Measurements from ENCODE around the gene SNAI3. TPM values are rescaled to one million over a fixed set of nuclear protein-coding genes. Genes with fewer than 3 reads are reported as not detected.

SNAI3 gene
- total and polyA plus RNA-seq, 9 of the 15 experiments (the other 6 are each of a cell fraction or from before 2014, with no cell fraction given) = 0.04 to 4.1 (median 0.80) TPM; not detected in 1

DNA sequence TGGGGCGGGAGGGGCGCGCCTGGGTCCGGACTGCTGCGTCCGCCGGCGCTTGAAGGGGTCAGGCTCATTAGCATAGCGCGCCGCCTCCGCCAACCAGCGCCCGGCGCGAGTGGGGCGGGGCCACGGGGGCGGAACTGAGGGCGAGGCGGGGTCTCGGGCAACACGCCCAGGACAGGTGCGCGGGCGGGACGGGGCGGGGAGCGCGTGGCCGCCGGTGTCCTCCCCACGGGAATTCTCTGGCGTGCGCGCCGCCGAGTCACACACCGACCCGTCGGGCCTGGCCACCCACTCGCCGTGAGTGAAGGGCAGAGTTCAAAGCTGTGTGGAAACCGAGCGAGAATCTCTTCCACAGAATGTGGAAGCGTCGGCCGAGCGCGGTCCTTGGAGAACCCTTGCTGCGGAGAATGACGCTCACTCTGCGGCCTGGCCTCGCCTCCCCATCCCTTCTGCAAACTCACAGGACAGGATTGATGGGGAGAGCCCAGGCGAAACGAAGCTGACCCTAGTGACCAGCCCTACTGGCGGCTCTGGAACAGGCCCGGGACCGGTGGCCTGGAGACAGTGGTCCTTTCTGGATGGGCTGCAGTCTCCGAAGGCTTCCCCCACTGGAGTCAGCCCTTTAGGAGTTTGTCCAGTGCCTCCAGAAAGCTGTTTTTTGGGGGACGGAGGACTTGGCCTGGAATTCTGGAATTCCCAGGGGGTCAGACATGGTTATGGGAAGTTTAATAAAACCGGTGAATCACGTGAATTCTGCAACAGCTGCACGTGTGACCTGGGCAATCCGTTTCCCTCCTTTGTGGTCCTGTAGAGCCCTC is at the start of gene SNAI3 (continued):
- TF ChIP-seq CCNT2 (IDR thresholded peaks at IDR 0.05; ENCODE audit: borderline replicate concordance, extremely low read depth, insufficient read length, low read depth, low read length) = peak; percentile 79
- peak; percentile 62 for TF ChIP-seq POLR2AphosphoS5 (IDR thresholded peaks at IDR 0.05; ENCODE audit: control insufficient read depth, insufficient read depth, low read depth, low read length)
- peak; percentile 75; the same call in 1 of the 2 replicates for TF ChIP-seq SAFB (IDR thresholded peaks at IDR 0.05; ENCODE audit: borderline replicate concordance, low read depth, low read length)
- TF ChIP-seq SRSF7 (optimal IDR thresholded peaks at IDR 0.05; ENCODE audit: low read depth, low read length) = no peak
- 0 out of 2 replicates have a peak, but pooled peaks have one; percentile 46 for TF ChIP-seq HLTF (IDR thresholded peaks at IDR 0.05)
- TF ChIP-seq, protein P1, sequence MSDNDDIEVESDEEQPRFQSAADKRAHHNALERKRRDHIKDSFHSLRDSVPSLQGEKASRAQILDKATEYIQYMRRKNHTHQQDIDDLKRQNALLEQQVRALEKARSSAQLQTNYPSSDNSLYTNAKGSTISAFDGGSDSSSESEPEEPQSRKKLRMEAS (CRISPR knock-in tag; IDR thresholded peaks at IDR 0.05) = peak; percentile 87
- TF ChIP-seq PTTG1 (tag; IDR thresholded peaks at IDR 0.05; ENCODE audit: low read depth) = no peak
- peak in 1 of 2 experiments; percentile 13; a peak in 2 of 4 replicates for TF ChIP-seq MAZ (CRISPR knock-in tag; conservative IDR thresholded peaks at IDR 0.05 in 1 of 2, IDR thresholded peaks at IDR 0.05 in 1 of 2)
- TF ChIP-seq MED1 (CRISPR knock-in tag; IDR thresholded peaks at IDR 0.05; ENCODE audit: borderline replicate concordance) = no peak
- peak; percentile 43; the same call in 1 of the 2 replicates for TF ChIP-seq RB1 (IDR thresholded peaks at IDR 0.05; ENCODE audit: low read depth)
- 0 out of 2 replicates have a peak, but pooled peaks have one; percentile 28 for TF ChIP-seq MXI1 (IDR thresholded peaks at IDR 0.05; ENCODE audit: low read depth, low read length)
- TF ChIP-seq ATF7 (IDR thresholded peaks at IDR 0.05) = peak; percentile 53; the same call in 1 of the 2 replicates
- TF ChIP-seq, protein P2, sequence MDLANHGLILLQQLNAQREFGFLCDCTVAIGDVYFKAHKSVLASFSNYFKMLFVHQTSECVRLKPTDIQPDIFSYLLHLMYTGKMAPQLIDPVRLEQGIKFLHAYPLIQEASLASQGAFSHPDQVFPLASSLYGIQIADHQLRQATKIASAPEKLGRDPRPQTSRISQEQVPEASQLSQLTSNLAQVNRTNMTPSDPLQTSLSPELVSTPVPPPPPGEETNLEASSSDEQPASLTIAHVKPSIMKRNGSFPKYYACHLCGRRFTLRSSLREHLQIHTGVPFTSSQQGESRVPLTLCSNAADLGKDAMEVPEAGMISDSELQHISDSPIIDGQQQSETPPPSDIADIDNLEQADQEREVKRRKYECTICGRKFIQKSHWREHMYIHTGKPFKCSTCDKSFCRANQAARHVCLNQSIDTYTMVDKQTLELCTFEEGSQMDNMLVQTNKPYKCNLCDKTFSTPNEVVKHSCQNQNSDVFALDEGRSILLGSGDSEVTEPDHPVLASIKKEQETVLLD (IDR thresholded peaks at IDR 0.05) = peak; percentile 52; the same call in 1 of the 2 replicates
- no peak for TF ChIP-seq GABPA (tag; conservative IDR thresholded peaks at IDR 0.05; ENCODE audit: low read depth)
- 0 out of 2 replicates have a peak, but pooled peaks have one; percentile 25 for TF ChIP-seq SOX6 (IDR thresholded peaks at IDR 0.05)
- TF ChIP-seq, protein P3, sequence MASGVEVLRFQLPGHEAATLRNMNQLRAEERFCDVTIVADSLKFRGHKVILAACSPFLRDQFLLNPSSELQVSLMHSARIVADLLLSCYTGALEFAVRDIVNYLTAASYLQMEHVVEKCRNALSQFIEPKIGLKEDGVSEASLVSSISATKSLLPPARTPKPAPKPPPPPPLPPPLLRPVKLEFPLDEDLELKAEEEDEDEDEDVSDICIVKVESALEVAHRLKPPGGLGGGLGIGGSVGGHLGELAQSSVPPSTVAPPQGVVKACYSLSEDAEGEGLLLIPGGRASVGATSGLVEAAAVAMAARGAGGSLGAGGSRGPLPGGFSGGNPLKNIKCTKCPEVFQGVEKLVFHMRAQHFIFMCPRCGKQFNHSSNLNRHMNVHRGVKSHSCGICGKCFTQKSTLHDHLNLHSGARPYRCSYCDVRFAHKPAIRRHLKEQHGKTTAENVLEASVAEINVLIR (CRISPR knock-in tag; IDR thresholded peaks at IDR 0.05) = no peak
- TF ChIP-seq, protein P4, sequence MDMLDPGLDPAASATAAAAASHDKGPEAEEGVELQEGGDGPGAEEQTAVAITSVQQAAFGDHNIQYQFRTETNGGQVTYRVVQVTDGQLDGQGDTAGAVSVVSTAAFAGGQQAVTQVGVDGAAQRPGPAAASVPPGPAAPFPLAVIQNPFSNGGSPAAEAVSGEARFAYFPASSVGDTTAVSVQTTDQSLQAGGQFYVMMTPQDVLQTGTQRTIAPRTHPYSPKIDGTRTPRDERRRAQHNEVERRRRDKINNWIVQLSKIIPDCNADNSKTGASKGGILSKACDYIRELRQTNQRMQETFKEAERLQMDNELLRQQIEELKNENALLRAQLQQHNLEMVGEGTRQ (CRISPR knock-in tag; IDR thresholded peaks at IDR 0.05) = no peak
- no peak for TF ChIP-seq ARID1B (IDR thresholded peaks at IDR 0.05)
- TF ChIP-seq ZNF584 (CRISPR knock-in tag; IDR thresholded peaks at IDR 0.05; ENCODE audit: low read depth) = no peak
- TF ChIP-seq PHF20 (IDR thresholded peaks at IDR 0.05; ENCODE audit: partially characterized antibody) = peak; percentile 3
- TF ChIP-seq POLR2G (IDR thresholded peaks at IDR 0.05; ENCODE audit: low read depth, low read length) = peak; percentile 73; the same call in 1 of the 2 replicates
- TF ChIP-seq CC2D1A (IDR thresholded peaks at IDR 0.05) = no peak
- TF ChIP-seq KDM1A (IDR thresholded peaks at IDR 0.05) = peak in 1 of 2 experiments; percentile 32; a peak in 1 of 4 replicates
- TF ChIP-seq ATF1 (CRISPR knock-in tag; IDR thresholded peaks at IDR 0.05) = no peak
- TF ChIP-seq ATF1 (tag; IDR thresholded peaks at IDR 0.05) = peak; percentile 60
- 0 out of 2 replicates have a peak, but pooled peaks have one; percentile 11 for TF ChIP-seq SPI1 (IDR thresholded peaks at IDR 0.05; ENCODE audit: borderline replicate concordance, low read depth, low read length)

Measured in K562 (cell line).